Neural cell (in vitro differentiated cells): ENCODE measurements around the gene SMTNL2. TPM values are rescaled to one million over a fixed set of nuclear protein-coding genes. Genes with fewer than 3 reads are reported as not detected.
A peak's percentile ranks its signal among the peaks of the same experiment; 100 is the strongest.

Experiments used
- H2AFZ ChIP-seq: fragments of 200-600, 300-800 bp; sonication (generic), shearing (Covaris generic); 2 replicates; pipeline ENCODE4 v1.6.0; 2014; ENCODE audit warnings: low read depth, mild to moderate bottlenecking, antibody characterized with exemption, low read length, moderate library complexity
- H3F3A ChIP-seq: fragments of 200-600 bp; shearing (Covaris generic); 2 replicates; pipeline ENCODE4 v1.6.1; 2016; ENCODE audit warnings: mild to moderate bottlenecking, moderate library complexity, mixed read lengths, antibody characterized with exemption, low read length; ENCODE audit not compliant: insufficient read depth, poor library complexity, severe bottlenecking
- H3K27ac ChIP-seq: fragments of 200-600, 300-800 bp; sonication (generic), shearing (Covaris generic); 2 replicates; pipeline ENCODE4 v1.5.1; 2014; ENCODE audit warnings: mild to moderate bottlenecking, low read length, moderate library complexity
- H3K27me3 ChIP-seq: fragments of 300-800, 200-600 bp; sonication (generic), shearing (Covaris generic); 2 replicates; pipeline ENCODE4 v1.6.0; 2014; ENCODE audit warnings: mild to moderate bottlenecking, low read depth, low read length, moderate library complexity; ENCODE audit not compliant: insufficient read depth
- H3K36me3 ChIP-seq: fragments of 300-800, 200-600 bp; sonication (generic), shearing (Covaris generic); 2 replicates; pipeline ENCODE4 v1.5.1; 2014; ENCODE audit warnings: mild to moderate bottlenecking, antibody characterized with exemption, low read length, moderate library complexity; ENCODE audit not compliant: insufficient read depth
- H3K4me2 ChIP-seq: fragments of 300-800, 200-600 bp; sonication (generic), shearing (Covaris generic); 2 replicates; pipeline ENCODE4 v1.6.0; 2014; ENCODE audit warnings: mild to moderate bottlenecking, low read length
- H3K4me3 ChIP-seq: fragments of 300-800, 200-600 bp; sonication (generic), shearing (Covaris generic); 2 replicates; pipeline ENCODE4 v1.5.1; 2014; ENCODE audit warnings: mild to moderate bottlenecking, low read length, moderate library complexity
- H3K79me2 ChIP-seq: fragments of 200-600 bp; shearing (Covaris generic); replicated peaks from 2 replicates; pipeline ENCODE4 v1.6.0; 2014; ENCODE audit warnings: mild to moderate bottlenecking, low read length, moderate library complexity; ENCODE audit not compliant: insufficient read depth
- H3K9ac ChIP-seq: fragments of 300-800, 200-600 bp; sonication (generic), shearing (Covaris generic); 2 replicates; pipeline ENCODE4 v1.6.1; 2016; ENCODE audit warnings: mild to moderate bottlenecking, low read length, mixed read lengths
- H3K9me2 ChIP-seq: fragments of 200-600 bp; shearing (Covaris generic); 2 replicates; pipeline ENCODE4 v1.6.1; 2016; ENCODE audit warnings: mild to moderate bottlenecking, low read length, mixed read lengths; ENCODE audit not compliant: insufficient read depth
- H3K9me3 ChIP-seq: fragments of 200-600, 300-800 bp; sonication (generic), shearing (Covaris generic); 2 replicates; pipeline ENCODE4 v1.6.1; 2016; ENCODE audit warnings: mild to moderate bottlenecking, mixed run types, low read length, moderate library complexity, mixed read lengths
- H4K20me1 ChIP-seq: fragments of 200-600 bp; shearing (Covaris generic); 2 replicates; pipeline ENCODE4 v1.6.1; 2016; ENCODE audit warnings: mild to moderate bottlenecking, mixed run types; ENCODE audit not compliant: insufficient read depth
- CTCF ChIP-seq: fragments of 450-650 bp; IDR thresholded peaks from 2 replicates; pipeline ENCODE4 v1.5.1; 2014; ENCODE audit warnings: antibody characterized with exemption, mild to moderate bottlenecking, moderate library complexity; ENCODE audit not compliant: poor library complexity, severe bottlenecking
- EP300 ChIP-seq: fragments of 450-650 bp; conservative IDR thresholded peaks from 2 replicates; pipeline ENCODE4 v1.6.1; 2014; ENCODE audit warnings: antibody characterized with exemption, mild to moderate bottlenecking, moderate library complexity; ENCODE audit not compliant: poor library complexity, severe bottlenecking
- EZH2 ChIP-seq: fragments of 200-600, 300-800 bp; shearing (Covaris generic), sonication (generic); IDR thresholded peaks from 2 replicates; pipeline ENCODE4 v1.6.1; 2014; ENCODE audit warnings: antibody characterized with exemption, low read length, borderline replicate concordance, mild to moderate bottlenecking; ENCODE audit not compliant: insufficient read depth, poor library complexity, severe bottlenecking
- MXI1 ChIP-seq: fragments of 450-650 bp; conservative IDR thresholded peaks from 2 replicates; pipeline ENCODE4 v1.6.1; 2014; ENCODE audit warnings: antibody characterized with exemption, mild to moderate bottlenecking; ENCODE audit not compliant: poor library complexity, severe bottlenecking
- POLR2AphosphoS5 ChIP-seq: IDR thresholded peaks from 2 replicates; pipeline ENCODE4 v1.6.1; 2012
- RAD21 ChIP-seq: fragments of 450-650 bp; conservative IDR thresholded peaks from 2 replicates; pipeline ENCODE4 v1.6.1; 2014; ENCODE audit warnings: antibody characterized with exemption, mild to moderate bottlenecking, moderate library complexity
- SMC3 ChIP-seq: fragments of 450-650 bp; conservative IDR thresholded peaks from 2 replicates; pipeline ENCODE4 v1.6.1; 2014; ENCODE audit warnings: antibody characterized with exemption, mild to moderate bottlenecking, moderate library complexity; ENCODE audit not compliant: poor library complexity
- TAF1 ChIP-seq: IDR thresholded peaks from 2 replicates; pipeline ENCODE4 v1.6.1; 2012; ENCODE audit warnings: low read depth
- polyA plus RNA-seq: library from polyadenylated mRNA; depleted of rRNA; stranded (reverse); fragments of >200 nt; gene quantifications from 2 replicates; pipeline ENCODE4 v1.2.3, GENCODE V29; 2014
- TF ChIP-seq, protein P1 (sequence below): IDR thresholded peaks from 2 replicates; pipeline ENCODE4 v1.6.1; 2012; ENCODE audit warnings: borderline replicate concordance

The SMTNL2 gene
- polyA plus RNA-seq, 1 donor from 2014 or later = 0.81 TPM

DNA sequence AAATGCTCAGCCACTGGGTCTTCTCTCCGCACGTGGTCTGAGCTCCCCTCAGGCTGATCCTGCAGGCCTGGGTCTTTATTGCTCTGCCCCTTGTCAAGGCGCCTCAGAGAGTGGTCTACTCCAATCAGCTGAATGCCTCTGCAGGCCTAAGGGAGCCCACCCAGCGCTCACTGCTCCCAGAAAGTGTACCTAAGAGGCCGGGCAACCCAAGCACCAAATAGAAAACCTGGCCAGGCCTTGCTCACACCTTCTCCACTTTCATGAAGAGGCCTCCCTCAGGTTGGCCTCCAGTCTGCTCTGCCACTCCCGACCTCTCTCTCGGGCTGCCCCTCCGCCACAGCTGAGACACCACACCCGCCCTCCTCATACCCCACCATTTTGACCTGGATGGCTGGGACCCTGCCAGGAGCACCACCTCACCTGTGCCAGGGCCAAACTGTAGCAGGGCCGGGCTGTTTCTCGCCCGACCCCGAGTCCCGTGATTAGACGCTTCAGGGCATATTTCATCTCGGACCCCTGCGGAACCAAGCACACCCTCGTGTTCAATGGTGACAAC lies 29.8 kb upstream of the SMTNL2 start:
- no peaks in the 10 kb centered on the region for H3K9me2 ChIP-seq
- H3K27ac ChIP-seq = no peak overlapping the region
- no peaks in the 10 kb centered on the region for H4K20me1 ChIP-seq
- H3K4me3 ChIP-seq = peak overlapping the region; percentile 94
- H2AFZ ChIP-seq = peak overlapping the region; percentile 40
- H3K27me3 ChIP-seq = no peaks in the 10 kb centered on the region
- no peaks in the 10 kb centered on the region for H3K9me3 ChIP-seq
- H3K9ac ChIP-seq = peak overlapping the region; percentile 93
- peaks cover 8% of the 10 kb centered on the region for H3F3A ChIP-seq
- H3K79me2 ChIP-seq = no peaks in the 10 kb centered on the region
- peak overlapping the region; percentile 83 for H3K4me2 ChIP-seq
- H3K36me3 ChIP-seq = no peaks in the 10 kb centered on the region
- TF ChIP-seq, protein P1, sequence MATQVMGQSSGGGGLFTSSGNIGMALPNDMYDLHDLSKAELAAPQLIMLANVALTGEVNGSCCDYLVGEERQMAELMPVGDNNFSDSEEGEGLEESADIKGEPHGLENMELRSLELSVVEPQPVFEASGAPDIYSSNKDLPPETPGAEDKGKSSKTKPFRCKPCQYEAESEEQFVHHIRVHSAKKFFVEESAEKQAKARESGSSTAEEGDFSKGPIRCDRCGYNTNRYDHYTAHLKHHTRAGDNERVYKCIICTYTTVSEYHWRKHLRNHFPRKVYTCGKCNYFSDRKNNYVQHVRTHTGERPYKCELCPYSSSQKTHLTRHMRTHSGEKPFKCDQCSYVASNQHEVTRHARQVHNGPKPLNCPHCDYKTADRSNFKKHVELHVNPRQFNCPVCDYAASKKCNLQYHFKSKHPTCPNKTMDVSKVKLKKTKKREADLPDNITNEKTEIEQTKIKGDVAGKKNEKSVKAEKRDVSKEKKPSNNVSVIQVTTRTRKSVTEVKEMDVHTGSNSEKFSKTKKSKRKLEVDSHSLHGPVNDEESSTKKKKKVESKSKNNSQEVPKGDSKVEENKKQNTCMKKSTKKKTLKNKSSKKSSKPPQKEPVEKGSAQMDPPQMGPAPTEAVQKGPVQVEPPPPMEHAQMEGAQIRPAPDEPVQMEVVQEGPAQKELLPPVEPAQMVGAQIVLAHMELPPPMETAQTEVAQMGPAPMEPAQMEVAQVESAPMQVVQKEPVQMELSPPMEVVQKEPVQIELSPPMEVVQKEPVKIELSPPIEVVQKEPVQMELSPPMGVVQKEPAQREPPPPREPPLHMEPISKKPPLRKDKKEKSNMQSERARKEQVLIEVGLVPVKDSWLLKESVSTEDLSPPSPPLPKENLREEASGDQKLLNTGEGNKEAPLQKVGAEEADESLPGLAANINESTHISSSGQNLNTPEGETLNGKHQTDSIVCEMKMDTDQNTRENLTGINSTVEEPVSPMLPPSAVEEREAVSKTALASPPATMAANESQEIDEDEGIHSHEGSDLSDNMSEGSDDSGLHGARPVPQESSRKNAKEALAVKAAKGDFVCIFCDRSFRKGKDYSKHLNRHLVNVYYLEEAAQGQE = no peak
- TF ChIP-seq POLR2AphosphoS5 = no peak

GRCh38 chr17:4554997-4555799 lies 29.1 kb upstream of the SMTNL2 start, which contains the start of gene MYBBP1A:
MYBBP1A (minus strand) TSS chr17:4555384; CDS start chr17:4555324, 60 bp downstream.
- Histone ChIP-seq H3K4me3 (peak within 1 kb of the TSS; percentile 94), H3K4me2 (peak within 1 kb of the TSS; percentile 99), H3F3A (peaks cover 8% of the 10 kb centered on the region), H3K36me3 (no peaks in the 10 kb centered on the region), H3K9me2 (no peaks in the 10 kb centered on the region), H3K79me2 (no peaks in the 10 kb centered on the region), H2AFZ (peak within 1 kb of the TSS; percentile 98), H3K27ac (peak within 1 kb of the TSS; percentile 96), H3K9me3 (no peaks in the 10 kb centered on the region), H3K9ac (peak within 1 kb of the TSS; percentile 93), H4K20me1 (no peaks in the 10 kb centered on the region), H3K27me3 (no peaks in the 10 kb centered on the region)
- TF ChIP-seq RAD21 (peak; percentile 16), EP300 (peak; percentile 60), TAF1 (peak; percentile 95), SMC3 (peak; percentile 49), POLR2AphosphoS5 (peak; percentile 95), EZH2 (no peak), CTCF (peak; percentile 81), MXI1 (peak; percentile 99)
- TF ChIP-seq, protein P1 = peak; percentile 91
